CD4-positive, alpha-beta T cell (primary cell): Measurements from ENCODE around the gene BMPR1A. TPM values are rescaled to one million over a fixed set of nuclear protein-coding genes. Genes with fewer than 3 reads are reported as not detected.

Experiments used
- ATAC-seq: fragments of 200-7000 bp; cut with Tn5 transposase; one replicate; pipeline ENCODE4 v1.10.0; 2022; ENCODE audit warnings: mild to moderate bottlenecking; ENCODE audit not compliant: poor library complexity
- CTCF ChIA-PET: fragments of 350-600 bp; sonication (Branson Sonifier 250); formaldehyde crosslinking; loops from one replicate; lab custom pipeline; 2021; ENCODE audit warnings: antibody characterized with exemption, inconsistent platforms; lab: Charles Lee
- POLR2A ChIA-PET: fragments of 350-600 bp; sonication (Branson Sonifier 250); formaldehyde crosslinking; loops from one replicate; lab custom pipeline; 2021; ENCODE audit warnings: antibody characterized with exemption, inconsistent platforms; lab: Charles Lee
- DNase-seq, 14 experiments: peaks; one replicate each; pipeline ENCODE4 v3.0.0-alpha.2; 2013 to 2020; ENCODE audit warnings: mixed read lengths in 2 of 14
- H3K27ac ChIP-seq, 2 donors: one replicate each; pipeline versions ENCODE4 v1.5.1 to v1.7.0; 2013; ENCODE audit warnings: low read length in 2 of 2, low read depth in 1 of 2, mild to moderate bottlenecking in 1 of 2
- H3K27me3 ChIP-seq, 2 experiments: 1 replicate in 1 of 2; 2 replicates in 1 of 2; pipeline versions ENCODE4 v1.6.1 to v1.7.0; 2013; ENCODE audit warnings: low read length in 2 of 2, control low read depth in 1 of 2, mild to moderate bottlenecking in 1 of 2, moderate library complexity in 1 of 2; ENCODE audit not compliant: insufficient read depth in 2 of 2, control insufficient read depth in 1 of 2
- H3K36me3 ChIP-seq: one replicate; pipeline ENCODE4 v1.6.1; 2013; ENCODE audit warnings: low read length, control low read depth; ENCODE audit not compliant: insufficient read depth
- H3K4me1 ChIP-seq: one replicate; pipeline ENCODE4 v1.6.1; 2013; ENCODE audit warnings: low read length, control low read depth; ENCODE audit not compliant: insufficient read depth
- H3K4me3 ChIP-seq: one replicate; pipeline ENCODE4 v1.5.1; 2013; ENCODE audit warnings: mild to moderate bottlenecking, low read length, moderate library complexity
- H3K9me3 ChIP-seq, 2 experiments: 1 replicate in 1 of 2; 2 replicates in 1 of 2; pipeline versions ENCODE4 v1.6.1 to v1.7.0; 2013; ENCODE audit warnings: low read length in 2 of 2, mild to moderate bottlenecking in 2 of 2, control low read depth in 1 of 2, moderate library complexity in 1 of 2; ENCODE audit not compliant: control insufficient read depth in 1 of 2, insufficient read depth in 1 of 2
- H3K27ac Mint-ChIP-seq: one replicate; pipeline ENCODE4 v1.8.0; 2020; ENCODE audit warnings: mixed read lengths
- H3K27me3 Mint-ChIP-seq: one replicate; pipeline ENCODE4 v1.8.0; 2021; ENCODE audit warnings: mixed read lengths
- H3K36me3 Mint-ChIP-seq: one replicate; pipeline ENCODE4 v1.8.0; 2021; ENCODE audit warnings: low read depth, mixed read lengths
- H3K4me1 Mint-ChIP-seq: one replicate; pipeline ENCODE4 v1.8.0; 2021; ENCODE audit warnings: low read depth, mixed read lengths
- H3K4me3 Mint-ChIP-seq: one replicate; pipeline ENCODE4 v1.8.0; 2020; ENCODE audit warnings: mild to moderate bottlenecking, mixed read lengths
- H3K9me3 Mint-ChIP-seq: one replicate; pipeline ENCODE4 v1.8.0; 2020; ENCODE audit warnings: mixed read lengths
- intact Hi-C, 2 experiments: fragments of 100-400 bp; cut with DNase I in 1 of 2; cut with micrococcal nuclease in 1 of 2; formaldehyde crosslinking; loops; one replicate each; pipeline versions ENCODE4 v1.15.1 to v1.9.0; 2023 to 2025; cut with DNase I, micrococcal nuclease
- total RNA-seq, 174 experiments: library from RNA in 2 of 174; stranded (reverse) in 2 of 174; gene quantifications; one replicate each; pipeline ENCODE4 v1.2.3 and lab custom pipeline; 2021 to 2026
- TF ChIP-seq, protein P1 (sequence below): fragments of 200-600 bp; IDR thresholded peaks from one replicate; pipeline ENCODE4 v1.8.0; 2022; ENCODE audit warnings: antibody characterized with exemption, mild to moderate bottlenecking

The BMPR1A gene
- total RNA-seq, 2 experiments from 2014 or later = 1.9 to 2.6 TPM

DNA sequence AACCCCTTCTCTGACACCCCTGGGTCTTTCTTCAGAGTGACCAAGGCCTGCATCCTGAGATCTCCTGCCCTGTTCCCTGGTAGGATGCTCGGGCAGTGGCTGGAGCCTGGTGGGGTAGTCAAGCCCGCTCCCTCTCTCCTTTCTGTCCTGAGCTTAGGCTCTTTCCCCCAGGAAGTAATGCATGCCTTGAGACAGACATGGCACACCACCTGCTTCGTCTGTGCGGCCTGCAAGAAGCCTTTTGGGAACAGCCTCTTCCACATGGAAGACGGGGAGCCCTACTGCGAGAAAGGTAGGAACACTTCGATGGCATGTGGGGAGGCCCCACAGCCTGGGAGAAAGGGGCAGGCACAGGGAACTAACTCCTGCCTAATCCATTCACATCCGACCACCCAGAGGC, 37.9 kb upstream of the BMPR1A start:
- Histone ChIP-seq H3K36me3 (no peaks in the 10 kb centered on the region), H3K4me3 (no peak overlapping the region), H3K4me1 (peaks cover 8% of the 10 kb centered on the region), H3K27me3 (no peaks in the 10 kb centered on the region), H3K27ac (no peak overlapping the region), H3K9me3 (no peaks in the 10 kb centered on the region)
- H3K27ac Mint-ChIP-seq = no peak overlapping the region
- H3K4me3 Mint-ChIP-seq = no peak overlapping the region
- H3K27me3 Mint-ChIP-seq = peaks cover 5% of the 10 kb centered on the region
- H3K36me3 Mint-ChIP-seq = no peaks in the 10 kb centered on the region
- intact Hi-C loops = no loop called here
- POLR2A ChIA-PET = no interaction called here
- TF ChIP-seq, protein P1, sequence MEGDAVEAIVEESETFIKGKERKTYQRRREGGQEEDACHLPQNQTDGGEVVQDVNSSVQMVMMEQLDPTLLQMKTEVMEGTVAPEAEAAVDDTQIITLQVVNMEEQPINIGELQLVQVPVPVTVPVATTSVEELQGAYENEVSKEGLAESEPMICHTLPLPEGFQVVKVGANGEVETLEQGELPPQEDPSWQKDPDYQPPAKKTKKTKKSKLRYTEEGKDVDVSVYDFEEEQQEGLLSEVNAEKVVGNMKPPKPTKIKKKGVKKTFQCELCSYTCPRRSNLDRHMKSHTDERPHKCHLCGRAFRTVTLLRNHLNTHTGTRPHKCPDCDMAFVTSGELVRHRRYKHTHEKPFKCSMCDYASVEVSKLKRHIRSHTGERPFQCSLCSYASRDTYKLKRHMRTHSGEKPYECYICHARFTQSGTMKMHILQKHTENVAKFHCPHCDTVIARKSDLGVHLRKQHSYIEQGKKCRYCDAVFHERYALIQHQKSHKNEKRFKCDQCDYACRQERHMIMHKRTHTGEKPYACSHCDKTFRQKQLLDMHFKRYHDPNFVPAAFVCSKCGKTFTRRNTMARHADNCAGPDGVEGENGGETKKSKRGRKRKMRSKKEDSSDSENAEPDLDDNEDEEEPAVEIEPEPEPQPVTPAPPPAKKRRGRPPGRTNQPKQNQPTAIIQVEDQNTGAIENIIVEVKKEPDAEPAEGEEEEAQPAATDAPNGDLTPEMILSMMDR = no peak
- ATAC-seq = no peak
- H3K4me1 Mint-ChIP-seq = peaks cover 10% of the 10 kb centered on the region
- CTCF ChIA-PET = no interaction called here
- no peak for DNase-seq
- H3K9me3 Mint-ChIP-seq = no peaks in the 10 kb centered on the region

DNA sequence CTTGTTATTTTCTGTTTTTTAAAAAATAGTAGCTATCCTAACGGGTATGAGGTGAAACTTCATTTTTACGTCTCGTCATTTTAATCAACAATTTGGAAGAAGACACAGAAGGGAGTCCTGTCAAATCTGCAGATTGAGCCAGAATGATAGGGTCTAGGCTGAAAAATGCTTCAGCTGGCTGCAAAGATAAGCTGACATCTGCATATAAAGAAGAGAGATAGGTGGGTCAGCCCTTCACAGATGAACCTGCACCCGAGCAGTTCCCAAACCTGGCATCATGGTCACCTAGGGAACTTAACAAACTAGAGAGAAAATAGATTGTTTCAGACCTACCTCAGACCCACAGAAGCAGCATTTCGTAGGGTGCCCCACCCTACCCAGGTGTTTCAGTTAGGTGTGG, 35.2 kb upstream of the BMPR1A start:
- H3K27me3 ChIP-seq = no peaks in the 10 kb centered on the region
- no peak for ATAC-seq
- H3K36me3 ChIP-seq = no peaks in the 10 kb centered on the region
- H3K4me3 Mint-ChIP-seq = no peak overlapping the region
- H3K9me3 ChIP-seq = no peaks in the 10 kb centered on the region
- H3K4me1 Mint-ChIP-seq = peaks cover 5% of the 10 kb centered on the region
- H3K27me3 Mint-ChIP-seq = peaks cover 5% of the 10 kb centered on the region
- intact Hi-C loops = no loop called here
- no peak overlapping the region for H3K4me3 ChIP-seq
- H3K9me3 Mint-ChIP-seq = no peaks in the 10 kb centered on the region
- CTCF ChIA-PET = no interaction called here
- TF ChIP-seq, protein P1 = no peak
- H3K4me1 ChIP-seq = peaks cover 9% of the 10 kb centered on the region
- POLR2A ChIA-PET = no interaction called here
- no peak for DNase-seq
- no peak overlapping the region for H3K27ac ChIP-seq
- H3K27ac Mint-ChIP-seq = no peak overlapping the region
- no peaks in the 10 kb centered on the region for H3K36me3 Mint-ChIP-seq

GRCh38 chr10:86723009-86723408, 33.4 kb upstream of the BMPR1A start:
- peaks cover 5% of the 10 kb centered on the region for H3K4me1 Mint-ChIP-seq
- H3K4me3 Mint-ChIP-seq = no peak overlapping the region
- Histone ChIP-seq H3K4me1 (peaks cover 9% of the 10 kb centered on the region), H3K27me3 (no peaks in the 10 kb centered on the region), H3K4me3 (no peak overlapping the region), H3K27ac (no peak overlapping the region), H3K9me3 (no peaks in the 10 kb centered on the region), H3K36me3 (no peaks in the 10 kb centered on the region)
- no peaks in the 10 kb centered on the region for H3K36me3 Mint-ChIP-seq
- ATAC-seq = no peak
- peak in 1 of 14 experiments; percentile 35 for DNase-seq
- H3K9me3 Mint-ChIP-seq = no peaks in the 10 kb centered on the region
- TF ChIP-seq, protein P1 = no peak
- peaks cover 5% of the 10 kb centered on the region for H3K27me3 Mint-ChIP-seq
- ChIA-PET POLR2A (interaction anchor here (0.5 kb wide), 1 partner anchor 22 kb away, joined by 3 read pairs; no protein-coding TSS in a partner anchor), CTCF (interaction anchor here (0.7 kb wide), 1 partner anchor 400 kb away, joined by 3 read pairs; no protein-coding TSS in a partner anchor)
- intact Hi-C loops = no loop called here
- no peak overlapping the region for H3K27ac Mint-ChIP-seq
